ENCODE results near the gene OR6J1.
A peak's percentile ranks its signal among the peaks of the same experiment; 100 is the strongest.
"Not testable (repeated sequence)": the region's sequence is repeated elsewhere in the genome, so short reads cannot be mapped to it uniquely, and the experiment has no call there.

Gene OR6J1

DNA sequence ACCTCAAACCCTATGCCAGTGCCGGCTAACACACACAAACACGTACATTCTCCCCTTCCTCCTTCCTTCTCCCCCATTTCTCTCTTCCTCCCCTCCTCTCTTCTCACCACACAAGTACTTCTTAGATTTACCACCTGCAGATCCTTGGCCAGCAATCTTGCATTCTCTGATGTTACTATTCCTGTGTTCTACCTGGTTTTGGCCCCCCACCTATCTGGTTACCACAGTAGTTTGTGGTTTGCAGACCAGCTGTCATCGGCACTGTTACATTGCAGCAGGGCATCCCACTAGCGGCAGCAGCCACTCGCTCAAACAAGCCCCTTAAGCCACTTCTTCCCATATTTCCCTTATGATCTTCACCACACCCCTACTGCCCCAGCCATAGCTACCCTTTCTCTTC lies 42.2 kb downstream of the OR6J1 start:
- no peak for DNase-seq

GRCh38 chr14:22601456-22601855 lies 42.7 kb downstream of the OR6J1 start:
- no peak for DNase-seq

GRCh38 chr14:22600027-22600426 lies 44.1 kb downstream of the OR6J1 start:
- no peak for DNase-seq

DNA sequence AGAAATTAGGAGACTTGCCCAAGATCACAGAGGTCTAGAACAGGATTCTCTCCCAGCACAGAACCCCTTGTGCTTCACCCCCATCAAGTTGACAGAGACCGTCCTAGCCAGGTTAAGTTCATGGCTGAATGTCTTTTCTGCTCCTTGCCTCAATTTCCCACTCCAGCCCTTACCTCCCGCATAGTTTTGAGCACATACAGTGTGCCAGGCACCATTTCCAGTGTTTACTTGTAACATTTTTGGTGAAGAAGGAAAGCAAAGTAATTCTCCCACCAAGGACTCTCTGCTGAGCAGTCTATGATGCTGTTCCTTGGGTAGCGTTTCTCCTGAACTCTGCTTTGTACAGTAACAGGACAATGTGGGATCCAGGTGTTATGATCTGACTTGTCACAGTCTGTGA lies 44.8 kb downstream of the OR6J1 start:
- no peak for DNase-seq

- peak; percentile 51 for DNase-seq
These were observed 45.3 kb downstream of the OR6J1 start for GRCh38 chr14:22598896-22599244.

GRCh38 chr14:22598099-22598895 lies 45.9 kb downstream of the OR6J1 start, which contains the start of gene ABHD4:
Gene ABHD4 (plus strand): TSS chr14:22598300. CDS start chr14:22598307, 7 bp downstream.
- DNase-seq: peak; percentile 71

DNA sequence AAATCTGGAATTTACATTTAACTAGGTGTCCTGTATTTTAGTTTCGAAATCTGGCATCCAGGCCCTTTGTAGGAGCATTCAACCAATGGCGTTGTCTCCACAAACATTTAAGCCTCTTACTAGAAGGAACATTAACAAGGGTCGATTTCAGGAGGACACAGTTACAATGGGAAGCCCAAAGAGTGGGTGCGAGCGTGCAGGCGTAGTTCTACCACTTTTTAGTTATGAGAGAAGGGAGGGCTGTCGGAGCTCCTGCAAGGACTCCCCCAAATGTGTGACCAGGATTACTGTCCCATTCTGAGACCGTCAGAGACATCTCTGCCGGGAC lies 46.4 kb downstream of the OR6J1 start:
- no peak for DNase-seq

DNA sequence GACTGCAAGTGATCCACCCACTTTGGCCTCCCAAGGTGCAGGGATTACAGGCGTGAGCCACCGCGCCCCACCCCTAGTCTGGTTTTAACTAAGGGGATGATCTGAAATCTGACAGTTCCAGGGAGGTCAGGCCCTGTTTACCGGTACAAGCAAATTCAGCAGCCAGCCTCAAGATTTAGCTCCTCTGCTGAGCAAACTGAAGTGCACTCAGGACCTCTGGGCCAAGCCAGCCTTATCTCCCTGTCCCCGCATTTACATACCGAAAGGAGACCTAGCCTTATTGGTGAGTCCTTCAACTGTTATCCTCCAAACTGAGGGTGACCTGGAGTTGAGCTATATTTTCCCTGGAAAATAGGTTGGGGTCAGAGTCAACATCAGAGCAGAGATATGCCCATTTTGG lies 46.9 kb downstream of the OR6J1 start:
- DNase-seq: no peak

DNA sequence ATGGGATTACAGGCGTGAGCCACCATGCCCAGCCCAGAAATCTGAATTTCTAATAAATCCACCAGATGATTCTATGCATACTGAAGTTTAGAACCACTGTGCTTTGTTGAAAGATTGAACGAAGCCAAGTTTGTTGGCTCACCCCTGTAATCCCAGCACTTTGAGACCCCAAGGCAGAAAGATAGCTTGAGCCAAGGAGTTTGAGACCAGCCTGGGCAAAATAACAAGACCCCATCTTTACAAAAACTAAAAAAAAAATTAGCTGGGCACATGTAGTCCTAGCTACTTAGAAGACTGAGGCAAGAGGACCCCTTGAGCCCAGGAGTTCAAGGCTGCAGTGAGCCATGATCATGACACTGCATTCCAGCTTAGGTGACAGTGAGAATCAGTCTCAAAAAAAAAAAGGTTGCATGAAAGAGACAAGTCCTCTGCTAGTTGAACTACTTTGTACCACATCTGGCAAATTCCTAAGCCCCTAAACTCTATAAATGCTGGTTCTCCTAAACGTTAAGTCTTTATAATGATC lies 47.7 kb downstream of the OR6J1 start:
- no peak for DNase-seq

- no peak for DNase-seq
These were observed 49.9 kb downstream of the OR6J1 start for GRCh38 chr14:22594156-22594716.

- no peak for DNase-seq
These were observed 50.6 kb downstream of the OR6J1 start for GRCh38 chr14:22593601-22594000.

DNA sequence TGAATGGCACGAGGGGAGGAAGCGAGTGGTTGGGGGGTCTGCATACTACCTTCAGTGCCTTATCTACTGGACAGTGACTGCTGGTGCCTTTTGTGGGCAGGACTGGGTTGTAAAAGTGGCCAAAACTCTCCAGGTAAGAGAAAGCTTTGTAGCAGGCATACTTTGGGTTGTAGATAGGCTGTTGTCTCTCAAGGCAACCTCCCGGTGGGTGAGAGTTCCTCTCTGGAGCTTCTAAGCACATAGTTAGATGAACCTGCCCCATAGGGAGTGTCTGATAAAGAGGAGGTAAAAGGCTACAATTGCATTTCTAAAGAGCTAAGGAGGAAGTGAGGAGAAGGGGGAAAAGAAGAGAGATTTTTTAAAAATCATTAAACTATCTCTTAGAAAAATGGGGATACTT lies 51.0 kb downstream of the OR6J1 start:
- no peak for DNase-seq

GRCh38 chr14:22589096-22589839 lies 54.9 kb downstream of the OR6J1 start, which contains the start of gene DAD1:
Gene DAD1 (minus strand): TSS chr14:22589224. CDS start chr14:22589157, 67 bp downstream.
- DNase-seq: peak; percentile 99

- no peak for DNase-seq
These were observed 55.5 kb downstream of the OR6J1 start for GRCh38 chr14:22588526-22589095.

DNA sequence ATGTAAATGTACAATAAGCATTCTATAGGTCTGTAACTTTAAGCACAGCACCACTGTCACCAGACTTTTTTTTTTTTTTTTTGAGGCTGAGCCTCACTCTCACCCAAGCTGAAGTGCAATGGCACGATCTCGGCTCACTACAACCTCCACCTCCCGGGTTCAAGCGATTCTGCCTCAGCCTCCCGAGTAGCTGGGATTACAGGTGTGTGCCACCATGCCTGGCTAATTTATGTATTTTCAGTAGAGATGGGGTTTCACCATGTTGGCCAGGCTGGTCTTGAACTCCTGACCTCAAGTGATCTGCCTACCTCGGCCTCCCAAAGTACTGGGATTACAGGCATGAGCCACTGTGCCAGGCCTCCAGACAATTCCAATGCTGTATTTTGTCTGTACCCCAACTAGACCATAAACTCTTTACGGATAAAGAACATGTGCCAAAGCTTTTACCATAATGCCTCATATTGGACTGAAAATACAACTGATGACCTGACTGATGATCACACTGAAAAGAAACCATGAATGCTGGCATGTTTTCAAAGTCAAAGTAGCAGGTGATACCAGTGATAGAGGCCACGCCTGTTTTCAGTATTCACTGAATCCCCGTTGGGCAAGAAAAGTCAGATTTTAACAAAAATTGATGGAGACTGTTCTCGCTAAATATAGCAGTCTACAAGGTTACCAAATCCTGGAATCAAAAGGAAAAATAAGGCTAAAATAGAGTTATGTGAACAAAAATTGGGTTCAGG lies 56.3 kb downstream of the OR6J1 start:
- not testable (repeated sequence) for DNase-seq

DNA sequence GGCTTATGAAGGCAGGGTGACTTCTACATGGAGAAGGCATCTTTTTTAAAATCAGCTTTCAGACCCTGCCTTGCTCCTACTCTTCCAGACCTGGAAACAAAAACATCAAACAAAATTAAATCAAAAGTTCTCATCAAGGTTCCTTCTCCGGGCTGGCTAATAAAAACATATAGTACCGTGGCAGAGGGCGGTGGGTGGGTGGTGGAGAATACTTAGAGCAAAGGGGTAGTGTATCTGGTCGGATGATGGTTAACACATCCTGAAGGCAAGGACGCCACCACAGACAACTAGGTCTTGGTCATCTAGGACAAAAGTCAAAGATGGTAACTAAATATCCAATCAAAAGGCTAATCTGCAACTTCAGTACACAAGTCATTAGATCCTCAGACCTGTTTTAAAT lies 56.9 kb downstream of the OR6J1 start:
- no peak for DNase-seq

- no peak for DNase-seq
These were observed 60.2 kb downstream of the OR6J1 start for GRCh38 chr14:22583994-22584393.

All from CD4-positive, alpha-beta T cell treated with Interleukin-17A for 4 hours (primary cell).